HepG2 (cell line): ENCODE measurements around the gene HSPA1A. TPM values are rescaled to one million over a fixed set of nuclear protein-coding genes. Genes with fewer than 3 reads are reported as not detected.

ENCODE experiments used
- AGO2 ChIP-seq: fragments of 200-400 bp; formaldehyde crosslinking; optimal IDR thresholded peaks from 2 replicates; pipeline ENCODE3; 2017; ENCODE audit warnings: mild to moderate bottlenecking, low read depth, low read length, moderate library complexity
- ATF2 ChIP-seq: sonication (generic); formaldehyde crosslinking; IDR thresholded peaks from 2 replicates; pipeline ENCODE4 v1.4.0; 2020; ENCODE audit warnings: missing genetic modification reagents
- CBX5 ChIP-seq: sonication (generic); formaldehyde crosslinking; IDR thresholded peaks from 2 replicates; pipeline ENCODE4 v1.4.0; 2020; ENCODE audit warnings: missing genetic modification reagents, borderline replicate concordance
- FOXK2 ChIP-seq: fragments of 450-650 bp; IDR thresholded peaks from 2 replicates; pipeline ENCODE4 v1.6.1; 2016
- MAFG ChIP-seq: sonication (generic); formaldehyde crosslinking; IDR thresholded peaks from 2 replicates; pipeline ENCODE4 v1.5.1; 2020; ENCODE audit warnings: mild to moderate bottlenecking, missing genetic modification reagents
- MEIS2 ChIP-seq: sonication (generic); formaldehyde crosslinking; IDR thresholded peaks from 2 replicates; pipeline ENCODE4 v1.9.0; 2021; ENCODE audit warnings: mild to moderate bottlenecking, missing genetic modification reagents
- PRDM10 ChIP-seq: sonication (generic); formaldehyde crosslinking; IDR thresholded peaks from 2 replicates; pipeline ENCODE4 v1.4.0; 2020; ENCODE audit warnings: low read depth, missing genetic modification reagents
- RFXAP ChIP-seq: sonication (generic); formaldehyde crosslinking; IDR thresholded peaks from 2 replicates; pipeline ENCODE4 v1.4.0; 2020; ENCODE audit warnings: missing genetic modification reagents, borderline replicate concordance
- YY1 ChIP-seq: IDR thresholded peaks from 2 replicates; pipeline ENCODE4 v1.6.1; 2011; ENCODE audit warnings: low read length, low read depth, moderate library complexity, mild to moderate bottlenecking; ENCODE audit not compliant: insufficient read depth, insufficient replicate concordance
- ZNF235 ChIP-seq: sonication (generic); formaldehyde crosslinking; IDR thresholded peaks from 2 replicates; pipeline ENCODE4 v1.8.1; 2023; ENCODE audit warnings: mild to moderate bottlenecking, missing genetic modification reagents, borderline replicate concordance
- ZNF251 ChIP-seq: sonication (generic); formaldehyde crosslinking; IDR thresholded peaks from 2 replicates; pipeline ENCODE4 v1.9.0; 2021; ENCODE audit warnings: mild to moderate bottlenecking, missing genetic modification reagents
- ZNF260 ChIP-seq: sonication (generic); formaldehyde crosslinking; IDR thresholded peaks from 2 replicates; pipeline ENCODE4 v1.4.0; 2020; ENCODE audit warnings: missing genetic modification reagents, low read depth, mild to moderate bottlenecking, borderline replicate concordance
- ZNF639 ChIP-seq: conservative IDR thresholded peaks from 2 replicates; pipeline ENCODE4 v1.6.1; 2018; ENCODE audit warnings: missing genetic modification reagents
- ZNF710 ChIP-seq: sonication (generic); formaldehyde crosslinking; IDR thresholded peaks from 2 replicates; pipeline ENCODE4 v1.5.0; 2020; ENCODE audit warnings: mild to moderate bottlenecking, missing genetic modification reagents, borderline replicate concordance
- ZNF724P ChIP-seq: sonication (generic); formaldehyde crosslinking; IDR thresholded peaks from 2 replicates; pipeline ENCODE4 v1.8.0; 2022; ENCODE audit warnings: missing genetic modification reagents, borderline replicate concordance
- ZNF784 ChIP-seq: sonication (generic); formaldehyde crosslinking; IDR thresholded peaks from 2 replicates; pipeline ENCODE4 v1.5.1; 2020; ENCODE audit warnings: missing genetic modification reagents, mild to moderate bottlenecking, borderline replicate concordance
- ZSCAN21 ChIP-seq: sonication (generic); formaldehyde crosslinking; IDR thresholded peaks from 2 replicates; pipeline ENCODE4 v1.8.0; 2022; ENCODE audit warnings: mild to moderate bottlenecking, missing genetic modification reagents, moderate library complexity, borderline replicate concordance
- polyA plus RNA-seq, 8 experiments: library from polyadenylated mRNA; depleted of rRNA in 3 of 8; stranded (reverse) in 7 of 8; unstranded in 1 of 8; fragments of >200 nt; fragmentation: Illumina TruSeq in 4 of 8; extraction: Trizol in 4 of 8; gene quantifications; 2 replicates each; pipeline versions ENCODE4 v1.2.1 to v1.2.3, GENCODE V29; 2011 to 2016; ENCODE audit warnings: low read depth in 4 of 8, missing spikeins in 1 of 8, mixed read lengths in 1 of 8; ENCODE audit not compliant: insufficient read depth in 1 of 8
- total RNA-seq, 5 experiments: library from RNA; depleted of rRNA; stranded (reverse); fragments of >200 nt; fragmentation: Illumina TruSeq; extraction: Trizol; gene quantifications; 2 replicates each; pipeline ENCODE4 v1.2.3, GENCODE V29; 2016; ENCODE audit warnings: low read depth in 1 of 5

HSPA1A gene
- total and polyA plus RNA-seq, 2 of the 13 experiments (the other 11 are each of a cell fraction or from before 2014, with no cell fraction given) = 44.5 to 85.0 TPM

GRCh38 chr6:31862344-31863235 is 47.2 kb downstream of the HSPA1A start, which contains the start of gene NEU1 (continued):
- TF ChIP-seq PRDM10 (CRISPR knock-in tag) (peak; percentile 63), MAFG (CRISPR knock-in tag) (peak; percentile 51), RFXAP (peak; percentile 95), ZNF235 (CRISPR knock-in tag) (no peak; the same call in 1 of the 2 replicates), ZNF251 (CRISPR knock-in tag) (no peak), ZNF639 (CRISPR knock-in tag) (peak; percentile 72; the same call in 1 of the 2 replicates), ZNF260 (CRISPR knock-in tag) (no peak), ZNF724P (CRISPR knock-in tag) (peak; percentile 92), ZNF784 (CRISPR knock-in tag) (peak; percentile 38; the same call in 1 of the 2 replicates), CBX5 (CRISPR knock-in tag) (peak; percentile 90; the same call in 1 of the 2 replicates), FOXK2 (no peak), ZNF710 (CRISPR knock-in tag) (peak; percentile 56; the same call in 1 of the 2 replicates), ZSCAN21 (no peak; the same call in 1 of the 2 replicates), ATF2 (CRISPR knock-in tag) (peak; percentile 91), AGO2 (peak; percentile 96), YY1 (no peak), MEIS2 (CRISPR knock-in tag) (peak; percentile 71; the same call in 1 of the 2 replicates)
